Sigmoid colon (tissue), 4 donors: ENCODE measurements around the gene FLNB.

Experiments used
- POLR2A ChIP-seq, 2 donors: fragments of 450-650 bp; IDR thresholded peaks; one replicate each; pipeline ENCODE4 v1.6.1; 2016; ENCODE audit warnings: antibody characterized with exemption in 2 of 2, mild to moderate bottlenecking in 2 of 2, moderate library complexity in 2 of 2
- POLR2AphosphoS5 ChIP-seq, 4 donors: sonication (generic); formaldehyde crosslinking; IDR thresholded peaks; one replicate each; pipeline ENCODE4 v1.6.1; 2017; ENCODE audit warnings: antibody characterized with exemption in 4 of 4
- TF ChIP-seq, protein P1 (sequence below), 4 experiments: fragments of 450-650 bp in 3 of 4; fragments of 200-600 bp in 1 of 4; IDR thresholded peaks; one replicate each; pipeline ENCODE4 v1.5.1; 2016 to 2019; ENCODE audit warnings: antibody characterized with exemption in 4 of 4, mild to moderate bottlenecking in 3 of 4, moderate library complexity in 2 of 4

DNA sequence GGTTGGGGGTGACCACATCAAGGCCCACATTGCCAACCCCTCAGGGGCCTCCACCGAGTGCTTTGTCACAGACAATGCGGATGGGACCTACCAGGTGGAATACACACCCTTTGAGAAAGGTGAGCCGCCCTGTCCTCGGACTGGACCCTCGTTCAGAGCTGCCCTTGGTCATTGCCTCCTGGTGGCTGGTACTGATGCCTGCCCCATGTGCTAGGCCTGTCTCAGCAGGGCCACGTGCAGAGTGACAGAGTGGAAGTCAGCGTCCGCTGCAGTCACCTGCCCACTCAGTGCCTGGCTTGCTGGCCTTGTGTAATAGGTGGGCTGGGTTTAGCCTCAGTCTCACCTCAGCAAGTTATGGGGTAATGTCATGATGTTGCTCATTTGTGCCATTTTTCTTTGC is 116.2 kb downstream of the FLNB start:
- TF ChIP-seq, protein P1, sequence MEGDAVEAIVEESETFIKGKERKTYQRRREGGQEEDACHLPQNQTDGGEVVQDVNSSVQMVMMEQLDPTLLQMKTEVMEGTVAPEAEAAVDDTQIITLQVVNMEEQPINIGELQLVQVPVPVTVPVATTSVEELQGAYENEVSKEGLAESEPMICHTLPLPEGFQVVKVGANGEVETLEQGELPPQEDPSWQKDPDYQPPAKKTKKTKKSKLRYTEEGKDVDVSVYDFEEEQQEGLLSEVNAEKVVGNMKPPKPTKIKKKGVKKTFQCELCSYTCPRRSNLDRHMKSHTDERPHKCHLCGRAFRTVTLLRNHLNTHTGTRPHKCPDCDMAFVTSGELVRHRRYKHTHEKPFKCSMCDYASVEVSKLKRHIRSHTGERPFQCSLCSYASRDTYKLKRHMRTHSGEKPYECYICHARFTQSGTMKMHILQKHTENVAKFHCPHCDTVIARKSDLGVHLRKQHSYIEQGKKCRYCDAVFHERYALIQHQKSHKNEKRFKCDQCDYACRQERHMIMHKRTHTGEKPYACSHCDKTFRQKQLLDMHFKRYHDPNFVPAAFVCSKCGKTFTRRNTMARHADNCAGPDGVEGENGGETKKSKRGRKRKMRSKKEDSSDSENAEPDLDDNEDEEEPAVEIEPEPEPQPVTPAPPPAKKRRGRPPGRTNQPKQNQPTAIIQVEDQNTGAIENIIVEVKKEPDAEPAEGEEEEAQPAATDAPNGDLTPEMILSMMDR (IDR thresholded peaks at IDR 0.05), result no peak
- TF ChIP-seq POLR2A (IDR thresholded peaks at IDR 0.05) (no peak), POLR2AphosphoS5 (IDR thresholded peaks at IDR 0.05) (no peak)
